ENCODE data around the gene KCNJ8. TPM values are rescaled to one million over a fixed set of nuclear protein-coding genes. Genes with fewer than 3 reads are reported as not detected.

The KCNJ8 gene
- total RNA-seq, 1 donor from 2014 or later: 27.8 TPM

GRCh38 chr12:21725731-21726130, 48.8 kb downstream of the KCNJ8 start:
- DNase-seq (ENCODE audit: low spot score in 2 of 2): no peak
- no peaks in the 10 kb centered on the region for H3K9me3 ChIP-seq
- no peak for TF ChIP-seq CTCF (IDR thresholded peaks at IDR 0.05)
- H3K36me3 ChIP-seq: no peaks in the 10 kb centered on the region
- no peak overlapping the region for H3K4me3 ChIP-seq
- intact Hi-C loops (cut with DNase I): no loop called here
- peak overlapping the region in 1 of 2 donors; percentile 14 for H3K27ac ChIP-seq
- H3K4me1 ChIP-seq: no peaks in the 10 kb centered on the region
- no peaks in the 10 kb centered on the region for H3K27me3 ChIP-seq

GRCh38 chr12:21718944-21719650, 55.4 kb downstream of the KCNJ8 start:
- no peak overlapping the region for H3K27ac ChIP-seq
- DNase-seq (ENCODE audit: low spot score in 2 of 2): no peak
- intact Hi-C loops (cut with DNase I): no loop called here
- H3K36me3 ChIP-seq: no peaks in the 10 kb centered on the region
- TF ChIP-seq CTCF (IDR thresholded peaks at IDR 0.05): no peak
- H3K27me3 ChIP-seq: no peaks in the 10 kb centered on the region
- H3K9me3 ChIP-seq: no peaks in the 10 kb centered on the region
- H3K4me3 ChIP-seq: no peak overlapping the region
- H3K4me1 ChIP-seq: no peaks in the 10 kb centered on the region

GRCh38 chr12:21718403-21718802, 56.1 kb downstream of the KCNJ8 start:
- Histone ChIP-seq H3K4me3 (no peak overlapping the region), H3K27me3 (no peaks in the 10 kb centered on the region), H3K36me3 (no peaks in the 10 kb centered on the region), H3K9me3 (no peaks in the 10 kb centered on the region), H3K27ac (no peak overlapping the region), H3K4me1 (no peaks in the 10 kb centered on the region)
- TF ChIP-seq CTCF (IDR thresholded peaks at IDR 0.05): no peak
- intact Hi-C loops (cut with DNase I): no loop called here
- no peak for DNase-seq (ENCODE audit: low spot score in 2 of 2)

GRCh38 chr12:21717767-21718166, 56.7 kb downstream of the KCNJ8 start:
- intact Hi-C loops (cut with DNase I): no loop called here
- Histone ChIP-seq H3K9me3 (no peaks in the 10 kb centered on the region), H3K4me3 (no peak overlapping the region), H3K27ac (no peak overlapping the region), H3K4me1 (no peaks in the 10 kb centered on the region), H3K27me3 (no peaks in the 10 kb centered on the region), H3K36me3 (no peaks in the 10 kb centered on the region)
- no peak for TF ChIP-seq CTCF (IDR thresholded peaks at IDR 0.05)
- DNase-seq (ENCODE audit: low spot score in 2 of 2): no peak

- no peak for DNase-seq (ENCODE audit: low spot score in 2 of 2)
- TF ChIP-seq CTCF (IDR thresholded peaks at IDR 0.05): no peak
- Histone ChIP-seq H3K9me3 (no peaks in the 10 kb centered on the region), H3K4me1 (no peaks in the 10 kb centered on the region), H3K27ac (no peak overlapping the region), H3K27me3 (no peaks in the 10 kb centered on the region), H3K36me3 (no peaks in the 10 kb centered on the region), H3K4me3 (no peak overlapping the region)
- intact Hi-C loops (cut with DNase I): no loop called here
Observed at GRCh38 chr12:21715386-21715785, 59.1 kb downstream of the KCNJ8 start.

Other genes starting within 250 kb of the KCNJ8 start
- gene SPX, start 248.4 kb downstream of the KCNJ8 start, total RNA-seq: not detected
- not detected for gene GYS2, start 169.9 kb downstream of the KCNJ8 start, total RNA-seq
- gene LDHB, start 116.9 kb downstream of the KCNJ8 start, total RNA-seq: 125 TPM
- gene ABCC9, start 166.7 kb upstream of the KCNJ8 start, total RNA-seq: 19.8 TPM